Mucosa of descending colon (tissue), 3 donors: Measurements from ENCODE around the gene ZNF490. TPM values are rescaled to one million over a fixed set of nuclear protein-coding genes. Genes with fewer than 3 reads are reported as not detected.

ENCODE experiments used
- ATAC-seq: fragments of 200-7000 bp; cut with Tn5 transposase; one replicate; pipeline ENCODE4 v1.9.1; 2020; ENCODE audit warnings: mild to moderate bottlenecking, moderate library complexity
- DNase-seq, 3 donors: peaks; one replicate each; pipeline ENCODE4 v3.0.0-alpha.2; 2020
- H3K36me3 ChIP-seq: fragments of 200-600 bp; one replicate; pipeline ENCODE4 v1.8.0; 2021; ENCODE audit warnings: low read depth, mild to moderate bottlenecking
- H3K4me1 ChIP-seq: fragments of 200-600 bp; one replicate; pipeline ENCODE4 v1.8.0; 2021; ENCODE audit warnings: low read depth, mild to moderate bottlenecking
- H3K4me3 ChIP-seq: fragments of 200-600 bp; one replicate; pipeline ENCODE4 v1.8.0; 2021; ENCODE audit warnings: mild to moderate bottlenecking
- H3K9me3 ChIP-seq: fragments of 200-600 bp; one replicate; pipeline ENCODE4 v1.8.0; 2021; ENCODE audit warnings: mild to moderate bottlenecking
- intact Hi-C, 2 donors: fragments of 100-400 bp; cut with DNase I in 1 of 2; cut with micrococcal nuclease in 1 of 2; formaldehyde crosslinking; loops; one replicate each; pipeline versions ENCODE4 v1.11.0 to v1.11.1; 2022; cut with DNase I, micrococcal nuclease
- total RNA-seq, 3 donors: library from RNA; stranded (reverse); fragmentation: NEBNext Ultra II Directional in 2 of 3; extraction: Animal tissue kit (Norgen Biotek cat#: 25700) in 2 of 3; gene quantifications; one replicate each; pipeline versions ENCODE4 v1.2.1 to v1.2.4, GENCODE V29; 2021 to 2023
- TF ChIP-seq, protein P1 (sequence below): fragments of 200-600 bp; IDR thresholded peaks from one replicate; pipeline ENCODE4 v1.8.0; 2022; ENCODE audit warnings: antibody characterized with exemption, mild to moderate bottlenecking
- donor health status: DM: no; HTN: no; CAD: no; lungs with moderate emphysema.
- donor health status: DM: no; HTN: no; CAD: no.
- donor health status: DM: no; HTN: yes; CAD: no.

ZNF490 gene
- total RNA-seq, 3 donors from 2014 or later = 8.6 to 11.3 (median 8.8) TPM

DNA sequence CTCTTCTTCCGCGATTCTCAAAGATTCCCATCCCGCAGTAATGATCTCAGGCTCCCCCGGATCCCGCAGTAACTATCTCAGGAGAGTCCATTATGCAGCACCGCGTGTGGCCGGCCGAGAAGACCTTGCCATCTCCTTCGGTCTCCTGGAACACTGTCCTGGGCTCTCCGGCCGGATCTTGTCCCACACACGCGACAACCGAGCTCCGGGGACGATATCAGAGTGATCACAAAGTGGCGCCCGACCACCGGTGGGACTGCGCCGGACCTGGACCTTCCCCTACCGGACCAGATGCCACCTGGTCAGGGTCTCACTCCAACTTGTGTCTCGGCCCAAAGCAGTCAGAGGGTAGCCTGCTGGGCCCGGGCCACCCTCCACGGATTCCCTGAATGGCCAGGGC, 31.9 kb upstream of the ZNF490 start:
- TF ChIP-seq, protein P1, sequence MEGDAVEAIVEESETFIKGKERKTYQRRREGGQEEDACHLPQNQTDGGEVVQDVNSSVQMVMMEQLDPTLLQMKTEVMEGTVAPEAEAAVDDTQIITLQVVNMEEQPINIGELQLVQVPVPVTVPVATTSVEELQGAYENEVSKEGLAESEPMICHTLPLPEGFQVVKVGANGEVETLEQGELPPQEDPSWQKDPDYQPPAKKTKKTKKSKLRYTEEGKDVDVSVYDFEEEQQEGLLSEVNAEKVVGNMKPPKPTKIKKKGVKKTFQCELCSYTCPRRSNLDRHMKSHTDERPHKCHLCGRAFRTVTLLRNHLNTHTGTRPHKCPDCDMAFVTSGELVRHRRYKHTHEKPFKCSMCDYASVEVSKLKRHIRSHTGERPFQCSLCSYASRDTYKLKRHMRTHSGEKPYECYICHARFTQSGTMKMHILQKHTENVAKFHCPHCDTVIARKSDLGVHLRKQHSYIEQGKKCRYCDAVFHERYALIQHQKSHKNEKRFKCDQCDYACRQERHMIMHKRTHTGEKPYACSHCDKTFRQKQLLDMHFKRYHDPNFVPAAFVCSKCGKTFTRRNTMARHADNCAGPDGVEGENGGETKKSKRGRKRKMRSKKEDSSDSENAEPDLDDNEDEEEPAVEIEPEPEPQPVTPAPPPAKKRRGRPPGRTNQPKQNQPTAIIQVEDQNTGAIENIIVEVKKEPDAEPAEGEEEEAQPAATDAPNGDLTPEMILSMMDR = no peak
- H3K9me3 ChIP-seq = no peaks in the 10 kb centered on the region
- H3K4me1 ChIP-seq = peaks cover 9% of the 10 kb centered on the region
- no peak for ATAC-seq
- DNase-seq = no peak
- intact Hi-C loops = no loop called here
- H3K36me3 ChIP-seq = no peaks in the 10 kb centered on the region
- no peak overlapping the region for H3K4me3 ChIP-seq

DNA sequence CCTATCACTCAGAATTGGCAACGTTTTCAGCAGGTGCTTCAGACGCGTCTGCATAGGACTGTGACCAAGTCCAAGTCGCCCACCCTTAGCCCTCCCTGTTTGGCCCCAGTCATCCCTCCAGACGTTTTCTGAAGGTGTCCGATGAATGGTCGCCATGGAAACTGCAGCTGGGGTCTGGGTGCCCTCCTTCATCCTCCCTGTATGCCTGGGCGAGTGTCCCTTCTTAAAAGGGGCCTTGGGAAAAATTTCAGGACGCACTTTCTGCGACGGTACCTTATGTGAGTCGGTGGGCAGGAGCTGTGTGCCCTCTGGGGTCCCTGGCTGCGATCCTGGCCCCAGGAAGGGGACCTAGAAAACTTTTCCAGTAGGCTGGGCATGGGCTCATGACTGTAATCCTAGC, 30.8 kb upstream of the ZNF490 start:
- intact Hi-C loops = no loop called here
- TF ChIP-seq, protein P1 = no peak
- no peaks in the 10 kb centered on the region for H3K9me3 ChIP-seq
- no peak for ATAC-seq
- H3K36me3 ChIP-seq = no peaks in the 10 kb centered on the region
- peaks cover 9% of the 10 kb centered on the region for H3K4me1 ChIP-seq
- H3K4me3 ChIP-seq = no peak overlapping the region
- no peak for DNase-seq

GRCh38 chr19:12639901-12640613, 29.4 kb upstream of the ZNF490 start:
- H3K4me1 ChIP-seq = peaks cover 9% of the 10 kb centered on the region
- peak; percentile 86 to 88 (median 87) for DNase-seq
- TF ChIP-seq, protein P1 = peak; percentile 58
- intact Hi-C loops = no loop called here
- peak; percentile 98 for ATAC-seq
- no peak overlapping the region for H3K4me3 ChIP-seq
- no peaks in the 10 kb centered on the region for H3K36me3 ChIP-seq
- no peaks in the 10 kb centered on the region for H3K9me3 ChIP-seq

- Histone ChIP-seq H3K9me3 (no peaks in the 10 kb centered on the region), H3K4me3 (no peak overlapping the region), H3K4me1 (peaks cover 9% of the 10 kb centered on the region), H3K36me3 (no peaks in the 10 kb centered on the region)
- ATAC-seq (no peak), DNase-seq (no peak)
- intact Hi-C loops = no loop called here
- TF ChIP-seq, protein P1 = no peak
These were observed 28.1 kb upstream of the ZNF490 start for GRCh38 chr19:12638611-12639182.

DNA sequence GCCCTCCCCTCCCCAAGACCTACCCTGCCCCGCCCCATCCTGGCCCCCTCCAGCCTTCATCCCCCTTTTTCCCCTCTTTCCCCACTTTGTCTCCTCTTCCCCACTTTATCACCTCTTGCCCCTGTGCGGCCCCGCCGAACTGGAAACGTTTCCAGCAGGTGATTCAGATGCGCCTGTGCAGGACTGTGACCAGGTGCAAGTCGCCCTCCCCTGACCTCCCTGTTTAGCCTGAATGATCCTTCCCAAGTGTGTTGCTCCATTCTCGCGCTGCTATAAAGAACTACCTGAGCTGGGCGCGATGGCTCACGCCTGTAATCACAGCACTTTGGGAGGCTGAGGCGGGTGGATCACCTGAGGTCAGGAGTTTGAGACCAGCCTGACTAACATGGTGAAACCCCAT, 26.0 kb upstream of the ZNF490 start:
- Histone ChIP-seq H3K4me1 (peaks cover 9% of the 10 kb centered on the region), H3K4me3 (no peak overlapping the region), H3K36me3 (no peaks in the 10 kb centered on the region), H3K9me3 (no peaks in the 10 kb centered on the region)
- DNase-seq (no peak), ATAC-seq (no peak)
- TF ChIP-seq, protein P1 = no peak
- intact Hi-C loops = no loop called here
